Umbilical cord (tissue), 2 donors: Measurements from ENCODE around the gene LYAR. TPM values are rescaled to one million over a fixed set of nuclear protein-coding genes. Genes with fewer than 3 reads are reported as not detected.

Experiments
- DNase-seq: peaks from one replicate; pipeline ENCODE4 v3.0.0-alpha.2; 2015; ENCODE audit warnings: low spot score
- total RNA-seq: library from RNA; depleted of rRNA; stranded (reverse); fragments of >200 nt; gene quantifications from one replicate; pipeline ENCODE4 v1.2.3, GENCODE V29; 2014; ENCODE audit warnings: low replicate concordance; ENCODE audit not compliant: insufficient read depth

Gene LYAR
- total RNA-seq, 1 donor from 2014 or later = 7.9 TPM

- no peak for DNase-seq
Observed at GRCh38 chr4:4316150-4316495, 26.2 kb upstream of the LYAR start.

DNA sequence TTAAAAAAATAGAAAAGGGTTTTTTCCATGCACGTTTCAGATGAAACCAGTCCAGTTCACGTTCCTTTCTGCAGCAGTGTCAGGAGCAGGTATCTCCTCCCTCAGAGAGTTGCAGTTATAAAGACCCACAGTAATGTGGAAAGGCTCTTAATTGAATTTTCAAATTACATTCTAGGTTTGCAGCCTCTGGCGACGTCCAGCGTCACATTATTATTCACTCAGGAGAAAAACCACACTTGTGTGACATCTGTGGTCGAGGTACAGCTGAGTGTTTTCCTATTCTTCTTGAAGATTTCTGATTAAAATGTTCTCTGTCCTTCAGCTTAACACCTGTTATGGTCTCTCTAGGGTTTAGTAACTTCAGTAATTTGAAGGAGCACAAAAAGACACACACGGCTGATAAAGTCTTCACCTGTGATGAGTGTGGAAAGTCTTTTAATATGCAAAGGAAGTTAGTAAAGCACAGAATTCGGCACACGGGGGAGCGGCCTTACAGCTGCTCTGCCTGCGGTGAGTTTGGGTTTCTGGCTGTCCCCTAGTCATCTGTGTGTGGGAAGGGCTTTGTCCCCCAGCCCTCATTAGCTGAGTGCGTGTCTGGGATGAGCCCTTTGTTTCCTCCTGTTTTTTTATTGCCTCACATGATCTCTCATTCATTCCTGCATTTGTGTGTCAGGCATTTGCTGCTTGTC, 25.7 kb upstream of the LYAR start:
- DNase-seq = no peak

DNA sequence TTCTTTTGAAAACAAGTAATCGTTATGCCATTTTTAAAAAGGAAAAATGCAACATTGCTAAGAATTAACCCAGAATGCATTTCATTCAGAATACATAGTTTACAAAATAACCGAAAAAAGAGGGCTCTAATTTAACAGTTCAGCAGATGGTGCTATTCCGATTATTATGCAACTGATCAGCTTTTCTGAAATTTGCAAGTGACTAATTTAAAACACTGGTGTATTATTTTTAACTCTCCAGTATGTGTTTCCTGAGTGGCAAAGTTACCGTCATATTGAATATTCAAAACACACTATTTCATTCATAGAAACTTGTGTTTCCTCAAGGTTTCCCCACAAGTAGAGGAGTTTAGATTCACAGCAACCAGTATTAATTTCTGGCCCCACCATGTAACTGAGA, 21.2 kb upstream of the LYAR start:
- no peak for DNase-seq

- no peak for DNase-seq
Observed at GRCh38 chr4:4308800-4309441, 19.0 kb upstream of the LYAR start.

DNA sequence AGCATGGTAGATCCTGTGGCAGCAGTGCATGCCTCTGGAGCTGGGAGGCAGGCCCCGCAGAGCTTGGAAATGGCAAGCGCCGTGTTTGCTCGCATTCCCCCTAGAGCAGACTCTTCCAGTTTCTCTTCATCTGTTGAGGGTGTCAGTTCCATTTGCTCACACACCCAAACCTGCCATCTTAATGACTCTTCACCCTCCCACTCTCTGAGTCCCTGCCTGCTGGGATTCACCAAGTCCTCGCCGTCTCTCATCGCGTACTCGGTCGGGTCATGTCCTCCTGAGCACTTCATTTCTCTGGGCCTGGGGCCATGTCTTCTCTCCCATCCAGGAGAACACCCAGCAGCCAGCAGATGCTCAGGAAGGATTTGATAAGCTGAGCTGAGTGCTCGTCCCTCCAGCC, 17.0 kb upstream of the LYAR start:
- no peak for DNase-seq

DNA sequence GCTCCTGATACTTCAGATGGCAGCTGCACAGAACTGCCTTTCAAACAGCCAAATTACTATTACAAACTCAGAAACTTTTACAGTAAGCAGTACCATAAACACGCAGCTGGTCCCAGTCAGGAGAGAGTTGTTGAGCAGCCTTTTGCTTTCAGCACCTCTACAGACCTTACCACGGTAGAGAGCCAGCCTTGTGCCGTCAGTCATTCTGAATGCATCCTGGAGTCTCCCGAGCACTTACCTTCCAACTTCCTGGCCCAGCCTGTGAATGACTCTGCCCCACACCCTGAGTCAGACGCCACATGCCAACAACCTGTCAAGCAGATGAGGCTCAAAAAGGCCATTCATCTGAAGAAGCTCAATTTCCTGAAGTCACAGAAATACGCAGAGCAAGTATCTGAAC, 12.5 kb upstream of the LYAR start:
- DNase-seq = no peak

GRCh38 chr4:4302001-4302400, 12.0 kb upstream of the LYAR start:
- DNase-seq = no peak

DNA sequence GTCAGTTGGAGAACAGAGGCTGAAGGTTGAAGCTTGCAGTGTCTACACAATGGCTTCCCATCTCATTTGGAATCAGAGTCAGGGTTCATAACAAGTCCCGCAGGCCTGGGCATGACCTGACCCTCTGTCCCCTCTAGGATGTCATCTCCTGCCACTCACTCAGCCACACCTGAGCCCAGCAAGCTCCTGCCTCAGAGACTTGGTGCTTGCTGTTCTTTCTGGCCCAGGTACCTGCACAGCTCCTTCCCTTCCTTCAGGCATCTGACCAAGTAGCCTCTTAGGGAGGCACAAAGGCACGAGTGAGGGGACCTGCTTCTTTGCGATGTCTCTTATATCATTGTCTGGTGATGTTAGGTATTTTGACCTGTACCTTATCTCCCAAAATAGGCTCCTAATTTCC, 9.1 kb upstream of the LYAR start:
- DNase-seq = no peak

DNA sequence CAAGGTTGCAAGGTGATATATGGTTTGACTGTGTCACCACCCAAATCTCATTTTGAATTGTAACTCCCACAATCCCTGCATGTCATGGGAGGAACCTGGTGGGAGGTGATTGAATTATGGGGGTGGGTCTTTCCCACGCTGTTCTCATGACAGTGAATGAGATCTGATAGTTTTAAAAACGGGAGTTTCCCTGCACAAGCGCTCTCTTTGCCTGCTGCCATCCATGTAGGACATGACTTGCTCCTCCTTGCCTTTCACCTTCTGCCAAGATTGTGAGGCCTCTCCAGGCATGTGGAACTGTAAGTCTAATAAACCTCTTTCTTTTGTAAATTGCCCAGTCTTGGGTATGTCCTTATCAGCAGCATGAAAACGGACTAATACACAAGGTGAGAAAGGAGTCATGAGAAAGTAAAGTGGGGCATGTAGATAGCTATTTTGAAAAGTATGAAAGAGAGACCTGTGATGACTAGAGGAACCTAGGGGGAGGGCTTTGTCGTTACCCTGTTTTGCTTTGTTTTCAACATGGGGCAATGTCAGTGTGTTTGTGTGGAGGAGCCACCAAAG, 6.4 kb upstream of the LYAR start:
- no peak for DNase-seq

DNA sequence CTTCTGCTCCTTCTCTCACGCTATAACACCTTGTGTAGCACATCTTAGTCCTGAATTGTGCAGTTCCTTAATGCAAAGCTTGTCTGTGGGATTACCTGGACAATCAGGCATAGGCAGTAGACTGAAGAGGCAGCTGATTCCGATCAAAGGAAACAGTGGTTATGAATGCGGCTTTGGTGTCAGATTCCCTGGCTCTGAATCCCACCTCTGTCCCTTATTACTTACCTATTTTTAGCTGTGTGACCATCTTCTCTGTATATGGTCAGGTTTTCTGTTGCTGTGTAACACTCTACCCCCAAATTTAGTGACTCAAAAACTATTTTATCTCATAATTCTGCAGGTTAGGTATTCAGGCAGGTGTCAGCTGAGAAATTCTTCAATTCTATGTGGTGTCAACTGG, 3.3 kb upstream of the LYAR start:
- no peak for DNase-seq

DNA sequence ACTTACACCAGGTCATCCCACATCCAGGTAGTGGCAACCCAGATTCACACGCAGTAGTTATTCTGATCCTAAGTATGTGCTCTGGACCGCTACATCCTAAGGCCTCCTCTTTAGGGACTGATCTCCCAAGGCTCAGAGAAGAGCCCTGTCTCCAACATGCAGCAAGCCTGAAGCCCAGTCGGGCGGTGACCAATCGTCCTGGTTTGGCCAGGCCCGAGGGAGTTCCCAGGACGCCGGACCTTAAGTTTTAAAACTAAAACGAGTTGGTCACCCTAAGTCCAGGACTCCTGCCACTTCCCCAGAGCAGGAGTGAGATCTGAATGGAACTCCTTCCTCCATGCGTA, 385 bp downstream of the LYAR start:
- no peak for DNase-seq

DNA sequence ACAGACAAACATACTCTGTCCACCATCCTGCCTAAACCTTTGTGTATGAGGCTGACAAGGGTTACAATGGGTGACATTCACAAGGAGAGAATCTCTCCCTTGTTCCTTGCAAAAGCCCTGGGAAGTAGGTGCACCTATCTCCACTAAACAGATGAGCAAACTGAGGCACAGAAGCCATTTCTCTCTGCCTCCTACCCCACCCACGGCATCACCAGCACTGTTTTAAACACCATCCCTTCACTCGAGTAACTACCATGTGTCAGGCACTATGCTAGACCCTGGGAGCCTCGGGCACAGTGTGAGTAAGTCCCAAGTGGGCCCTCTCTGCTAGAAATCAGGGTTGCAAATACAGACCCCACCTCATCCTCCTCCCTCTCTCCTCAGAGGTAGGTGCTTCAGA, 899 bp downstream of the LYAR start:
- DNase-seq = no peak

GRCh38 chr4:4288098-4288497, 1.9 kb downstream of the LYAR start:
- DNase-seq = no peak

DNA sequence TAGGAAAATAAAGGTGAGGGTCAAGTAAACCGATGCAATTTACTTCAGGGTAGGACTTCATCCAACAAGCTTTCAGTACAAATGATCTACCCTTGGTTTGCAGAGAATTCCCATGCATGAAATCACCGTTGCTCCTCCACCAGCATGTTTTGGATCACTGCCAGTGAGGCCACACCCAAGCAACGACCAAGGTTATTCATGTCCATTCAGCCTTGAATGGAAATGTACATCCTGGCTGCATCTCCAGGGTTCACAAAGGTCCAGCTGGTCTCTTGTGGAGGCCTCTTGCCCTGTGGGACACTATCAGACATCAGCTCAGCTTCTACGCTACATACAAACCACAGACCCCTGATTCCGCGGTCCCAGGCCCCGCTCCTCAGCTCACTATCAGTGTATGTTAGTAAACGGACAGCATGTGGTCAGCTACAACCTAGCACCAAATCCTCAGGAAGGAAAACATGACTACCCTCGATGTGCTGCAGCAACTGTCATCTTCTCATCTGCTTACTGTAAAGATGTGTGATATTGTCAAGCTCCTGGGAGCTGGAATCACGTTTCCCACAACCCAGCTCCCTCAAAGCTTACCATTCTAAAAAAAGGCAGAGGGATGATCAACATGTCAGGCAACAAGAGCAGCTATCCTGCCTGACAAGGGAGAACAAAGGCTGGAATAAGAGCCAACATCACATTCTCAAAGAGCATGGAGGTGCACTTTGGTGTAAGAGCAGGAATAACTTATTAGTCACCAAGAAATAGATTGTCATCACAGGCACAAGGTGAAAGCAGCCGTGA, 4.9 kb downstream of the LYAR start:
- no peak for DNase-seq

GRCh38 chr4:4281787-4282186, 8.2 kb downstream of the LYAR start:
- no peak for DNase-seq

- DNase-seq = no peak
Observed at GRCh38 chr4:4277531-4277930, 12.4 kb downstream of the LYAR start.

GRCh38 chr4:4274226-4274625, 15.7 kb downstream of the LYAR start:
- no peak for DNase-seq

- DNase-seq = no peak
Observed at GRCh38 chr4:4271912-4272311, 18.0 kb downstream of the LYAR start.

DNA sequence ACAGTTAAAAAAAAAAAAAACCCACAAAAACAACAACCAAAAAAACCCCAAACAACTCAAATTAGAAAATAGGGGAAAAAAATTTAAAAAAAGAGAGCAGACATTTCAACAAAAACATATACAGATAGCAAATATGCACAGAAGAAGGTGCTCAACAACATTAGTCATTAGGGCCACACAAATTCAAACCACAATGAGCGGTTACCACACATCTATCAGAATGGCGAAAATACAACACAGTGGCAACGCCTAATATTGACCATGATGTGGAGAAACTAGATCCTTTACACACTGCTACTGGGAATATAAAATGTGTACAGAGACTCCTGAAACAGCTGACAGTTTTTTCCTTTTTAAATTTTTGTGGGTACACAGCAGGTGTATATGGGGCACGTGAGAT, 19.4 kb downstream of the LYAR start:
- no peak for DNase-seq

- DNase-seq = no peak
Observed at GRCh38 chr4:4269856-4270255, 20.1 kb downstream of the LYAR start.

GRCh38 chr4:4269331-4269731, 20.6 kb downstream of the LYAR start:
- DNase-seq = no peak

DNA sequence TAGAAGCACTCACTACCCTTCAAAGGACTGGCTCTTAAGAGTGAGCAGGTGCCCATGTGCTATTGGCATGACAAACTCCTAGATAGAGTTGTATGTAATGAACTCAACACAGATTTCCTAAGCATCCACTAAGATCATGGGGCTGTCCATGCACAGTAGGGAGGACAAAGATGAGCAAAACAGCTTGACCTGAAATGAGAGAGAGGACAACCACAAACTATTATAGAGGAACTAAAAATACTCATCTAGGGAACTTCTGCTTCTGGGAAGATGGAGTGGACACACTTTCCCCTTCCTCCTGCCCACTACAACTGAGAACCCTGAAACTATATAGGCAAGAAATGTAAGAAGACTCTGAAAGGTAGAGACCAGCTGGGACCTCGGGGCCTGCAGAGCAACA, 21.2 kb downstream of the LYAR start:
- no peak for DNase-seq

DNA sequence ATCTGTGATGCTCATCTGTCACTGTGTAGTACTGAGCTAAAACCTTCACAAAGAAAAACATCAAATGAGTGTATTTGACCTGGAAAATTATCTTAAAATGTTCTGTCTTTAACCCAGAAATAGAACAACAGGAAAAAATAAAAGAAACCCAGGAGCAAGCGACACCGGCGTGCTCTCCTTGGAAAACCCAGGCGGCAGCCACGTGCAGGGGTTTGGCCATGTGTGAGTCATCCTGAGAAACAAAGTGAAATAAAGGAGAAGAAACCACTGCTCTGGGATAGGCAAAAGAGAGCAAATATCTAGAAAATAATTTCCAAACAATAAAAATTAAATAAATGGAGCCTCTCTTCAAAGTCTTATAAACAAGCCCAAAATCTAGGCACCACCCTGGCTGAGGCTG, 22.0 kb downstream of the LYAR start:
- DNase-seq = no peak
